Measurements from ENCODE around the gene DGKB. TPM values are rescaled to one million over a fixed set of nuclear protein-coding genes. Genes with fewer than 3 reads are reported as not detected.

The DGKB gene
- total RNA-seq, 1 experiment from 2014 or later: not detected

DNA sequence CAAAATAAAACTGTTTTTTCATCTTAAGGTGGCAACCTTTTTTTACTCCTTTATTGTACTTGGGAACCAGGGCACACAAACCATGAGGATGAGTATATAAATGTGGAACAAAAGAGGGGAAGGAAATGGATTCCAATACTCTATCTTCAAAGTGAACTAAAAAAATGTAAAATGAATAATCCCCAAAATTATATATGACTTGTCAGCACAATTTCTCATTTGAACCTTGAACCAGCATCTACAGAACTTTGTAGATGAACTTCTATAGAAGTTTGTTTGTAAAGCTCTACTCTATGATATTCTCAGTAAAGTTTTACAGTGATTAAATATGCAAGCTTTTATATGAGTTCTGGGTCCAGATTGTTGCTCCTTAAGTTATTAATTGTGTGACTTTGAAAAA is 694.8 kb downstream of the DGKB start:
- H3K27me3 ChIP-seq (ENCODE audit: control insufficient read depth, insufficient read depth, low read length): no peaks in the 10 kb centered on the region
- no peaks in the 10 kb centered on the region for H3K4me1 ChIP-seq (ENCODE audit: control insufficient read depth, insufficient read depth, low read length)
- intact Hi-C loops (cut with micrococcal nuclease; ENCODE audit: unreplicated experiment) (no loop called here), in situ Hi-C loops (cut with HindIII; ENCODE audit: low pct_unique_long_range_greater_than_20kb, low sequenced_read_pairs) (no loop called here)
- ATAC-seq (no peak), DNase-seq (ENCODE audit: low read depth, low spot score) (no peak)
- no TSS peak for BruUV-seq (replicated peaks)
- POLR2A ChIA-PET: no interaction called here
- TF ChIP-seq, protein P1, sequence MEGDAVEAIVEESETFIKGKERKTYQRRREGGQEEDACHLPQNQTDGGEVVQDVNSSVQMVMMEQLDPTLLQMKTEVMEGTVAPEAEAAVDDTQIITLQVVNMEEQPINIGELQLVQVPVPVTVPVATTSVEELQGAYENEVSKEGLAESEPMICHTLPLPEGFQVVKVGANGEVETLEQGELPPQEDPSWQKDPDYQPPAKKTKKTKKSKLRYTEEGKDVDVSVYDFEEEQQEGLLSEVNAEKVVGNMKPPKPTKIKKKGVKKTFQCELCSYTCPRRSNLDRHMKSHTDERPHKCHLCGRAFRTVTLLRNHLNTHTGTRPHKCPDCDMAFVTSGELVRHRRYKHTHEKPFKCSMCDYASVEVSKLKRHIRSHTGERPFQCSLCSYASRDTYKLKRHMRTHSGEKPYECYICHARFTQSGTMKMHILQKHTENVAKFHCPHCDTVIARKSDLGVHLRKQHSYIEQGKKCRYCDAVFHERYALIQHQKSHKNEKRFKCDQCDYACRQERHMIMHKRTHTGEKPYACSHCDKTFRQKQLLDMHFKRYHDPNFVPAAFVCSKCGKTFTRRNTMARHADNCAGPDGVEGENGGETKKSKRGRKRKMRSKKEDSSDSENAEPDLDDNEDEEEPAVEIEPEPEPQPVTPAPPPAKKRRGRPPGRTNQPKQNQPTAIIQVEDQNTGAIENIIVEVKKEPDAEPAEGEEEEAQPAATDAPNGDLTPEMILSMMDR (IDR thresholded peaks at IDR 0.05): no peak
- TF ChIP-seq TCF7L2 (IDR thresholded peaks at IDR 0.05; ENCODE audit: low read depth, low read length) (no peak), POLR2AphosphoS5 (IDR thresholded peaks at IDR 0.05; ENCODE audit: low read depth, low read length) (no peak), SIN3A (IDR thresholded peaks at IDR 0.05; ENCODE audit: borderline replicate concordance, insufficient read depth, low read depth, low read length) (no peak)
- TF ChIP-seq, protein P2, sequence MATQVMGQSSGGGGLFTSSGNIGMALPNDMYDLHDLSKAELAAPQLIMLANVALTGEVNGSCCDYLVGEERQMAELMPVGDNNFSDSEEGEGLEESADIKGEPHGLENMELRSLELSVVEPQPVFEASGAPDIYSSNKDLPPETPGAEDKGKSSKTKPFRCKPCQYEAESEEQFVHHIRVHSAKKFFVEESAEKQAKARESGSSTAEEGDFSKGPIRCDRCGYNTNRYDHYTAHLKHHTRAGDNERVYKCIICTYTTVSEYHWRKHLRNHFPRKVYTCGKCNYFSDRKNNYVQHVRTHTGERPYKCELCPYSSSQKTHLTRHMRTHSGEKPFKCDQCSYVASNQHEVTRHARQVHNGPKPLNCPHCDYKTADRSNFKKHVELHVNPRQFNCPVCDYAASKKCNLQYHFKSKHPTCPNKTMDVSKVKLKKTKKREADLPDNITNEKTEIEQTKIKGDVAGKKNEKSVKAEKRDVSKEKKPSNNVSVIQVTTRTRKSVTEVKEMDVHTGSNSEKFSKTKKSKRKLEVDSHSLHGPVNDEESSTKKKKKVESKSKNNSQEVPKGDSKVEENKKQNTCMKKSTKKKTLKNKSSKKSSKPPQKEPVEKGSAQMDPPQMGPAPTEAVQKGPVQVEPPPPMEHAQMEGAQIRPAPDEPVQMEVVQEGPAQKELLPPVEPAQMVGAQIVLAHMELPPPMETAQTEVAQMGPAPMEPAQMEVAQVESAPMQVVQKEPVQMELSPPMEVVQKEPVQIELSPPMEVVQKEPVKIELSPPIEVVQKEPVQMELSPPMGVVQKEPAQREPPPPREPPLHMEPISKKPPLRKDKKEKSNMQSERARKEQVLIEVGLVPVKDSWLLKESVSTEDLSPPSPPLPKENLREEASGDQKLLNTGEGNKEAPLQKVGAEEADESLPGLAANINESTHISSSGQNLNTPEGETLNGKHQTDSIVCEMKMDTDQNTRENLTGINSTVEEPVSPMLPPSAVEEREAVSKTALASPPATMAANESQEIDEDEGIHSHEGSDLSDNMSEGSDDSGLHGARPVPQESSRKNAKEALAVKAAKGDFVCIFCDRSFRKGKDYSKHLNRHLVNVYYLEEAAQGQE (IDR thresholded peaks at IDR 0.05; ENCODE audit: insufficient read depth in 1 of 2, low read depth in 2 of 2, low read length in 1 of 2): no peak
- no peaks in the 10 kb centered on the region for H3K9me3 ChIP-seq (ENCODE audit: control insufficient read depth, insufficient read depth, low read depth, low read length)
- CTCF ChIA-PET: no interaction called here
- H3K27ac ChIP-seq (ENCODE audit: low read length): no peak overlapping the region
- H3K4me3 ChIP-seq (ENCODE audit: low read depth in 2 of 2, low read length in 2 of 2): no peak overlapping the region
- H3K36me3 ChIP-seq (ENCODE audit: control insufficient read depth, insufficient read depth, low read length): no peaks in the 10 kb centered on the region

DNA sequence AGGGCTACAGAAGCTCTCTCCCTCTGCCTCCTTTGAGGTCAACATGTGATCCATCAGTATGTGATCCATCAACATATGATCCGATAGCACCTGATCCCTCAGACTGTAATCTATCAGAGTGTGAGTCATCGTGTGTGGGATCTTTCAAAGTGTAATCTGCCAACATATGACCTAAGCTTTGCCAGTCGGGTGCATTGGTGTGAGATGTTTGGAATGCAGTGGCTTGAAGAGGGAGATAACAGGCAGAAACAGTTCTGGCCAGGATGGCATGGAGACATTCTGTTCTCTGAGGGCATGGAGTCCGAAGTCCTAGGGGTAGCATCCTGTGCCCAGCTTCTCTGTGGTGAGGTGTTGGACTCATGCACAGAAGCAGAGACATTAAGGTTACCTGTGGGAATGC is 695.4 kb downstream of the DGKB start:
- ChIA-PET CTCF (no interaction called here), POLR2A (no interaction called here)
- BruUV-seq (replicated peaks): no TSS peak
- DNase-seq (ENCODE audit: low read depth, low spot score) (no peak), ATAC-seq (no peak)
- in situ Hi-C loops (cut with HindIII; ENCODE audit: low pct_unique_long_range_greater_than_20kb, low sequenced_read_pairs) (no loop called here), intact Hi-C loops (cut with micrococcal nuclease; ENCODE audit: unreplicated experiment) (no loop called here)
- H3K36me3 ChIP-seq (ENCODE audit: control insufficient read depth, insufficient read depth, low read length): no peaks in the 10 kb centered on the region
- no peaks in the 10 kb centered on the region for H3K9me3 ChIP-seq (ENCODE audit: control insufficient read depth, insufficient read depth, low read depth, low read length)
- H3K27me3 ChIP-seq (ENCODE audit: control insufficient read depth, insufficient read depth, low read length): no peaks in the 10 kb centered on the region
- TF ChIP-seq SIN3A (IDR thresholded peaks at IDR 0.05; ENCODE audit: borderline replicate concordance, insufficient read depth, low read depth, low read length): no peak
- no peaks in the 10 kb centered on the region for H3K4me1 ChIP-seq (ENCODE audit: control insufficient read depth, insufficient read depth, low read length)
- no peak overlapping the region for H3K4me3 ChIP-seq (ENCODE audit: low read depth in 2 of 2, low read length in 2 of 2)
- H3K27ac ChIP-seq (ENCODE audit: low read length): no peak overlapping the region

DNA sequence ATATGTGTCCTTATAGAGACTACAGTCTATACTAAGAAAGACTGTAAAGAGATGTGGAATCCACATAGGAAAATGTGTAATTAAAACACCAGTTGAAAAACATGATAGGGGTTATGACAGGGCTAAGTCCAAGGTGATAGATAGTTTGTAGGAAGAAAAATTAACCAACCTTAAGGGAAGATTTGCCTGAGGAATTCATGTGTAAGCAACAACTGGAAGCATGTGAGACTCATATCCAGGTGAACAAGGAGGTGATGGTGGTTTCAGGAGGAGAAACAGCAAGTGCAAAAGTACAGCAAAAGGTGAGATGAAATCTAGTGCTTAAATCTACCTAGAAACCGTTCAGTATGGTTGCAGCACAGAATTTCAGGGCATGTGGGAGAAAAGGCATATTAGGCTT is 696.4 kb downstream of the DGKB start:
- H3K36me3 ChIP-seq (ENCODE audit: control insufficient read depth, insufficient read depth, low read length): no peaks in the 10 kb centered on the region
- ChIA-PET POLR2A (no interaction called here), CTCF (no interaction called here)
- intact Hi-C loops (cut with micrococcal nuclease; ENCODE audit: unreplicated experiment) (no loop called here), in situ Hi-C loops (cut with HindIII; ENCODE audit: low pct_unique_long_range_greater_than_20kb, low sequenced_read_pairs) (no loop called here)
- BruUV-seq (replicated peaks): no TSS peak
- no peak for DNase-seq (ENCODE audit: low read depth, low spot score)
- H3K4me1 ChIP-seq (ENCODE audit: control insufficient read depth, insufficient read depth, low read length): no peaks in the 10 kb centered on the region
- no peak for TF ChIP-seq SIN3A (IDR thresholded peaks at IDR 0.05; ENCODE audit: borderline replicate concordance, insufficient read depth, low read depth, low read length)
- TF ChIP-seq, protein P2 (IDR thresholded peaks at IDR 0.05; ENCODE audit: insufficient read depth in 1 of 2, low read depth in 2 of 2, low read length in 1 of 2): no peak
- TF ChIP-seq, protein P1 (IDR thresholded peaks at IDR 0.05): no peak
- no peak for TF ChIP-seq POLR2AphosphoS5 (IDR thresholded peaks at IDR 0.05; ENCODE audit: low read depth, low read length)
- TF ChIP-seq TCF7L2 (IDR thresholded peaks at IDR 0.05; ENCODE audit: low read depth, low read length): no peak
- H3K9me3 ChIP-seq (ENCODE audit: control insufficient read depth, insufficient read depth, low read depth, low read length): no peaks in the 10 kb centered on the region
- no peak for ATAC-seq
- H3K27ac ChIP-seq (ENCODE audit: low read length): no peak overlapping the region
- no peaks in the 10 kb centered on the region for H3K27me3 ChIP-seq (ENCODE audit: control insufficient read depth, insufficient read depth, low read length)
- no peak overlapping the region for H3K4me3 ChIP-seq (ENCODE audit: low read depth in 2 of 2, low read length in 2 of 2)
